ACHN (cell line): ENCODE data around the gene OGFOD3.

Experiments used
- DNase-seq: peaks from one replicate; pipeline ENCODE4 v3.0.0-alpha.2; 2015
- in situ Hi-C: cut with HindIII; loops from 2 replicates; pipeline ENCODE4 v1.10.0; 2017; ENCODE audit warnings: low sequenced_read_pairs, low pct_ligation_motif_present, low pct_unique_long_range_greater_than_20kb

The OGFOD3 gene

GRCh38 chr17:82396601-82397435, 21.6 kb downstream of the OGFOD3 start:
- in situ Hi-C loops, result no loop called here

DNA sequence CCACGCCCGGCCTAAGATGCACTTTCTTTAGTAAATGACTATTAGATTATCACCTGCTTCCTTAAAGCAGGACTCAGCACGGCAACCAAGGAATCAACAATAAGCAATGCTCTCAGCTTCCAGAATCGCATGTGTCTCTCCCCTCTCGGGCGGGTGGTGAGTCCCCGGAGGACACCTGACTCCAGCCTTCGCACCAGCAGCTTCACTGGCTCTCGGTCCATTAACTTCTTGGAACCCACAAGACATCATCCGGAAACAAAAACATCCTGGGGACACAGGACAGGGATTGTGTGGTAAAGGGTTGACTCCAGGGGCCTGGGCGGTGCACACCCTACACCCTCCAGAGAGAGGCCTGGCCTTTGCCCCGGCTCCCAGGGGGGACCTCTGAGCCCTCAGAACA, 24.1 kb downstream of the OGFOD3 start:
- DNase-seq, result no peak
- in situ Hi-C loops, result no loop called here

More at GRCh38 chr17:82396601-82397435, 21.6 kb downstream of the OGFOD3 start:
- no peak for DNase-seq

GRCh38 chr17:82392941-82393340, 25.4 kb downstream of the OGFOD3 start:
- in situ Hi-C loops, result no loop called here
- DNase-seq, result no peak

GRCh38 chr17:82392209-82392920, 26.0 kb downstream of the OGFOD3 start:
- DNase-seq, result no peak
- in situ Hi-C loops, result no loop called here

- in situ Hi-C loops, result no loop called here
- no peak for DNase-seq
These were observed 26.8 kb downstream of the OGFOD3 start for GRCh38 chr17:82391496-82392066.

DNA sequence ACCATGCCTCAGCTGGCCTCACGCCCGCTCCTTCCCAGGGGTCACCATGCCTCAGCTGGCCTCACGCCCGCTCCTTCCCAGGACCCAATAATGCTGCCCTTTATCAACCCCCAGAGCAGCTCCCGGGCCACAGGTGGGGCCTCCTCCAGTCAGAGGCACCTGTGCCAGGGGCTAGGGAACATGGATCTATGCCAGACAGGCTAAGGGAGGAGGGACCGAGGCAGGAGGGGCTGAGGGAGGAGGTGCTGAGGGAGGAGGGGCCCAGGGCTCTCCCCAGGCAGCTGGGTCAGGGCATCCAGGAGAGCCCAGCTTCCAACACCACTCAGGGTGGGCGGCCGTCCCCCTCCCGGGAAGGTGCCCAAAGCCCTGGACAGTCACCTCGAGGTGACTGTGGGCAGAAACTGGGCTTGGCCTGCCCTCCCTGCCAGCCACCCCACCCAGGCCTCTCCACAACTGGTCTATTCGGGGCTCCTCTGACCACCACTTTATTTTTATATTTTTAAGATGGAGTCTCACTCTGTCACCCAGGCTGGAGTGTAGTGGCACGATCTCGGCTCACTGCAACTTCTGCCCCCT, 27.4 kb downstream of the OGFOD3 start:
- DNase-seq, result no peak
- in situ Hi-C loops, result no loop called here

GRCh38 chr17:82390015-82390859, 28.1 kb downstream of the OGFOD3 start:
- in situ Hi-C loops, result no loop called here

DNA sequence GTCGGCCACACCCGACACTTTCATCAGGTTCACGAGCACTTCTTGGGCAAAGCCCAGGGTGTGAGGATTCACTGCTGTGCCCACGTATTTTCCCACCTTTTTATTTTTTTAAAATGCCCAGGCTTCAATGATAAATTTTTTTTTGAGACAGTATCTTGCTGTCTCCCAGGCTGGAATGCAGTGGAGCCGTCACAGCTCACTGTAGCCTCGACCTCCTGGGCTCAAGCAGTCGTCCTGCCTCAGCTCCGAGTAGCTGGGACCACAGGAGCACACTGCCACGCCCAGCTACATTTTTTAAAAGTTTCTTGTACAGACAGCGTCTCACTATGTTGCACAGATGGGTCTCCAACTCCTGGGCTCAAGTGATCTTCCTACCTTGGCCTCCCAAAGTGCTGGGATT, 29.0 kb downstream of the OGFOD3 start:
- in situ Hi-C loops, result no loop called here
- DNase-seq, result no peak

More at GRCh38 chr17:82390015-82390859, 28.1 kb downstream of the OGFOD3 start:
- DNase-seq, result no peak

- no peak for DNase-seq
- in situ Hi-C loops, result no loop called here
These were observed 29.5 kb downstream of the OGFOD3 start for GRCh38 chr17:82388922-82389283.

DNA sequence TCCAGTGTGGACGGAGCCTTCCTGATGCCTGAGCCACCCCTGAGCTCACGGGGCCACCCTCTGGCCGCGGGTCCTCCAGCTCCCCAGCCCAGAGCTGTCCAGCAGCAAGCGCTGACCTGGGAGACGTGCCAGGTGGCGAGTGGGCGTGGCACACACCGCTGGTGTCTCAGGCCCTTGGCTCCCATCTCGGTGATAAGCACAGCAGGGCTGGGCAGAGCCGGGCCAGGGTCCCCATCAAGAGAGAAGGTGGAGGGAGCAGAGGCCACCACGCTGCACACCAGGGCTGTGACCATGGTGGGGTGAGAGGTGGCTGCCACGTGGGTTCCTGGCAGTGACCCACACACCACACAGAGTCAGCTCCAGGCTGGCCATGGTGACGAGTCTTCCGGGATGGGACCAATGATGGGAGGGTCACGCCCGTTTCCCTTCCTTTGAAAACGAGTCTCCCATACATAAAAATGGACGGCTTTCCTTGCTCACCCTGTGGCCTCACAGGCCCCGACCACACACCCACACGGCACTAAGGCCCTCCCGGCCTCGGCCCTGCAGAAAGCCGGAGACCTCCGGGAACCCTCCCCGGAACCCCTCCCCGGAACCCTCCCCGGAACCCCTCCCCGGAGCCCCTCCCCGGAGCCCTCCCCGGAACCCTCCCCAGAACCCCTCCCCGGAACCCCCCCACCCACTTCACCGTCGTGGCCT, 30.0 kb downstream of the OGFOD3 start:
- peak; percentile 49 for DNase-seq
- in situ Hi-C loops, result no loop called here

DNA sequence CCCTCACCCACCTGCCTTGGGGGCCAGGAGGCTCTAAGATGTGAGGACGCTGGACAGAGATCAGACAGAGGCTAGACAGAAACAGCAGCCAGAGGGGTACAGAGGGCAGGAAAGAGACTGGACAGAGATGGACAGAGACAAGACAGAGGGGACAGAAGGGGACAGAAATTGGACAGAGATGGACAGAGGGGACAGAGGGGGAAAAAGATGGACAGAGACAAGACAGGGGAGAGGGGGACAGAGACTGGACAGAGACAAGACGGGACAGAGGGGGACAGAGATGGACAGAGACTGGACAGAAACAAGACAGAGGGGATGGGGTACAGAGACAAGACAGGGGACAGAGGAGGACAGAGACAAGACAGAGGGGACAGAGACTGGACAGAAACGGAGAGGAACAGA, 30.7 kb downstream of the OGFOD3 start:
- in situ Hi-C loops, result no loop called here
- no peak for DNase-seq

GRCh38 chr17:82386881-82387704, 31.3 kb downstream of the OGFOD3 start:
- in situ Hi-C loops, result no loop called here
- no peak for DNase-seq

GRCh38 chr17:82386255-82386831, 32.0 kb downstream of the OGFOD3 start:
- no peak for DNase-seq

GRCh38 chr17:82385559-82386254, 32.7 kb downstream of the OGFOD3 start:
- no peak for DNase-seq
- in situ Hi-C loops, result no loop called here

More at GRCh38 chr17:82386255-82386831, 32.0 kb downstream of the OGFOD3 start:
- in situ Hi-C loops, result no loop called here

GRCh38 chr17:82384730-82385481, 33.5 kb downstream of the OGFOD3 start:
- in situ Hi-C loops, result no loop called here
- peak; percentile 78 for DNase-seq
